Measurements from ENCODE around the gene TRIM73.
"Not testable (repeated sequence)": the region's sequence is repeated elsewhere in the genome, so short reads cannot be mapped to it uniquely, and the experiment has no call there.

Gene TRIM73

DNA sequence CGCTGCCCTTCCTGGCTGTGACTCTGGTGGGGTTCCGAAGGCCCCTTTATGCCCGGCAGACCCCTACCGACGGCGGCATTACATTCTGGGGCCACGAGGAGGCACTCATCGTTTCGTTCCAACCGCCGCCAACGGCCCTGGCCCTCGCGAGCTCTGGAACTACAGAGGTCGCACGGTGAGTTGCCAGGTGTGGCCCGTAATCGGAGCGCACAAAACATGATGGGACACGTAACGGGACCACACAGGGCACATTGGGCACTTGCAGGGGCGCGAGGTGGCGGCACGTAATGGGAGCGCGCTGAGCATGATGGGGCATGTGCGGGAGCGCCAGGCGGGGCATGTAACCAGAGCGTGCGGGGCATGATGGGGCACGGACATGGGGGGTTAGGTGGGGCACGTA, at the start of gene TRIM73:
Gene TRIM73 (plus strand): TSS at position 301 of the 400 bp plus-strand sequence. CDS start 3,305 bp downstream, outside the sequence.
- not testable (repeated sequence) for ATAC-seq

DNA sequence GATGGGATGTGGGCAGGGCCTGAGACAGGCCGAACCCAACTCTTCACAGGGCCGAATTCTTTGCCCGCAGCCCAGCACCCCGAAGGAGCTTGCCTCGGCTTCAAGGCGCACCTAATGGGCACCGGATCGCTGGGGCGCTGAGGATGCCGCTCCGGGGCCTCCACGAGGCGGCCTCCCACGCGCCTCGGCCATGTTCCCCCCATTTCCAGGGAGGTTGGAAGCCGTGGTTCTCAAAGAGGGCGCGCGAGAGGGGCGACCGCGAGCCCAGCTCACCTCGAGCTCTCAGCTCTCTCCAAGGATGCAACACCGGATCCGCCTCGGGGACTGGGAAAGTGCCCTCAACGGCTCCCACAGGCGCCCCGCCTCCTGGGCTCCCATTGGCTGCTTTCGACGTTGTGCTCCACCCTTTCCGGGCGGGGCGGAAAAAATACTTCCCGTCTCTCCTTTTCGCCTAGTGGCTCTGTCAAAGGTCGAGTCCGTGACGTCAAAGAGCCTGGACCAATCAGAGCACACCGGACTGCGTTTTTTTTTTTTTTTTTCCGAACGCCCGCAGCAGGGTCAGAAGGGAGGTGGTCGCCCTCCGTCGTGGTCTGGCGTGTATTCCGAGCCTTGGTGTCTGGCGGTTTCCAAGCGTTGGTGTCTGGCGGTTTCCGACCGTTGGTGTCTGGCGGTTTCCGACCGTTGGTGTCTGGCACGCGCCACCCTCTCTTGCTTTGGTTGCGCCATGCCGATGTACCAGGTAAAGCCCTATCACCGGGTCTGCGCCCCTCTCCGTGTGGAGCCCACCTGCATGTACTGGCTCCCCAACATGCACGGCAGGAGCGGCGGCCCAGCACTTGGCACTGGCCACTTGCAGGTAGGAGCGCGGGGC, 36.5 kb upstream of the TRIM73 start:
- peak; percentile 68 to 80 for ATAC-seq

DNA sequence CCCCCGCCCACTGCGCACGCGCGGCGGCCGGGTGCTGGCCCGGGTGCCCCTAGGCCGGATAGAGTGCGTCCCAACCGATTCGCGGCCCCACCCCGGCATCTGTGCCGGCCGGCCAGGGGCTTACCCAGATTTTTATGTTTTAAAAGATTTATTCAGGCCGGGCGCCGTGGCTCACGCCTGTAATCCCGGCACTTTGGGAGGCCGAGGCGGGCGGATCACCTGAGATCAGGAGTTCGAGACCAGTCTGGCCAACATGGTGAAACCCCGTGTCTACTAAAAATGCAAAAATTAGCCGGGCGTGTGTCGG, 35.9 kb upstream of the TRIM73 start:
- peak in 1 of 2 donors; percentile 10 for ATAC-seq

DNA sequence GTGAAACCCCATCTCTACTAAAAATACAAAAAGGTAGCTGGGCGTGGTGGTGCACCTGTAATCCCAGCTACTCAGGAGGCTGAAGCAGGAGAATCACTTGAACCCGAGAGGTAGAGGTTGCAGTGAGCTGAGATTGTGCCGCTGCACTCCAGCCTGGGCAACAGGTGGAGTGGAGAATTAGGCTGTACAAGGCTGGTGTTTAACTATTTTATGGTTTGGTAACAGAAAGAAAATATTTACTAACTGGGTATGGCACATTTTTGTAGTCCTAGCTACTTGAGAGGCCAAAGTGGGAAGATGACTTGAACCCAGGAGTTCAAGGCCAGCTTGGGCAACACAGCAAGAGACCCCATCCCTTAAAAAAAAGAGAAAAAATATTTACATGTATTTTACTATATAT, 31.4 kb upstream of the TRIM73 start:
- not testable (repeated sequence) for ATAC-seq

DNA sequence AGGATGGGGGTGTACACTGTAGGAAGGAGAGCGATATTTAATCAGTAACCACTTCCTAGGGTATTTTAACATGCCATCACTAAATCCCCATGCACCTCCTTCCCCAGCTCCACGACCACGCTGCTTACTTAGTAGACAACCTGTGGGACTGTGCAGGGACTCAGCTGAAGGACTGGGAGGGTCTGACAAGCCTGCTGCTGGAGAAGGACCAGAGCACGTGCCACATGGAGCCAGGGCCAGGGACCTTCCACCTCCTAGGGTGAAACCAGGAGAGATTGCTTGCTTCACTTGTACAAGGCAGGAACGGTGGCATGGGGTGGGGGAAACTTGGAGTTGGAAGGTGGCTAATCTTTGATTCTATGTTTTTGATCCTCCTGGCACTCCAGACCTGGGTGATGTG, 28.8 kb upstream of the TRIM73 start:
- not testable (repeated sequence) for ATAC-seq

DNA sequence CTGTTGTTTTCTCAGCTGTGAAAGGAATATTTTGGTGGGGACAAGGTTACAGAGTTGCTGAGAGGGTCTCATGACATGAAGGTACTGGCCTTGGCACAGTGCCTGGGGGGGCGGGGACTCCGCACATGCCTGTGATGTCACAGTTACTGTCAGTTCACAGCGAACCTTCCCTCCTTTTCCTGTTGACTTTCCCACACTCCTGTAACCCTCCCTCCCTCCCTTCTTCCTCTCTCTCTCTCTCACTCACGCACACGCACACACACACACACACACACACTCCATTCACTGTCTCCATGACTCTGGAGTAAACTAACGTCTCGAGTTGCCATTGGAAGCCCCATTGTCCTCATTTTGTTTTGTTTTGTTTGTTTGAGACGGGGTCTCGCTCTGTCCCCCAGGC, 28.1 kb upstream of the TRIM73 start:
- ATAC-seq: not testable (repeated sequence)

DNA sequence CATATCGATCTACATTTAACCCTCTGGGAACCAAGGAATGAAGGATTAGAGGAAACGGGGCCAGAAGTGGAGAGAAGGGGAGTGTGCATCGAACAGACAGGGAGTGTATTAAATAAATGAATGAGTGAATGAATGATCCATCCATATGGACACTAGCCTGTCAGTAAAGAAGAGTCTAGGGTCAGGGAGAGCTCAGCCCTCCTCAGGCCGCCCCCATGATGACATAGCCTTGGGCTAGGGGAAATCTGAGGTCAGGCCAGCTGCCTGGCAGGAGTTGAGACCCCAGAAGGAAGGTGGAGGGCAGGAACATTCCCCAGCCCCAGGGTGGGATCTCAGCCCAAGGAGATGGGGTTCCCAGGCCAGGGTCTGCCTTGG, 21.3 kb upstream of the TRIM73 start:
- ATAC-seq: not testable (repeated sequence)

DNA sequence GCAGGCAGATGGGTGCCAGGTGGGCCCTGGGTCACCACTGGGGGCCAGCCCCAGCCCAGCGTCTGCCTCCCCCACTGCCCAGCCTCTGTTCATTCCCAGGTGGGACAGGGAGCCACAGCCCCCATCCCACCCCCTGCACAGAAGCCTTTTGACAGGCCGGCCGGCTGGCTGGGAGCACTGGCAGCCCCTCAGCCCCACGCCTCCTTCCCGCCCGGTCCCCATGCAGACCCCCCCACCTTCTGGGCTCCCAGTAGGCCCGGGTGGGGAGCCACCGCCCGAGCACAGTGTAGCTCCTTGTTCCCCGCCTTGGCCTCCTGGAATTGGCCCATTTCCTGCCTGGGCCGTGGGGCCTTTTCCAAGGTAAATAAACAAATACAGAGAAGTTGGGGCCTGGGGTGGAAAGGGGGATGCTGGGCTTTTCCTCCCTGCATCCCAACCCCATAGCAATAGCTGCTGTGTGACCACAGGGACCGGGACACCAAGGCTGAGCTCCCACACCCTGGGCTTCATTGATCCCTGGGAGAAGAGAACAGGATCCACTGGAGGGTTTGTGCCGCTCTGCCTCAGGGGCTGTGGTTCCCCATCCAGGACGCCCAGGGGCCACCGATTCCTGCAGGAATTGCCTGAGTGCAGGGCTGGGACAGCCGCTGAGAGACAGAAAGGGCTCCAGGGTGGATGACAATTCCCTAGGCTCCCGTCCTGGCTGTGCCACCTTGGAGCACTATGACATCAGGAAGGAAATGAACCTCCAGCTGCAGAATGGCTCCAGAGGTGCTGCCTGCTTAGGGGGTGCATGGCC, 20.7 kb upstream of the TRIM73 start:
- ATAC-seq: not testable (repeated sequence)

DNA sequence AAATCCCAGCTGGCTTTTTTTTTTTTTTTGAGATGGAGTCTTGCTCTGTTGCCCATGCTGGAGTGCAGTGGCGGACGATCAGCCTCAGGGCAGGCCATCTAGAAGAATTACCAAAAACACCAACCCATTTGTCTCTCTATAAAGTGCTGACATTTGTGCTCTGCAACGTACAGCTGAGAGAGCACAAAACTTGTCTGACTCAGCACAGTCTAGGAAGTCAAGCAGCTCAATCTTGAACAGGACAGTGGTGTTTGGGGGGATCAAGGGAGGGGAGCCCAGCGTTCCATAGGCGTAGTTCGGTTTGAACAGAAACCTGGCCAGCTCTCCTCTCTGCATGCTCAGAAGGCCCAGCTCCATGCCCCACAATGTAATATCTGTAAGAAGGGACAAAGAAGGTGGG, 2.2 kb upstream of the TRIM73 start:
- not testable (repeated sequence) for ATAC-seq

DNA sequence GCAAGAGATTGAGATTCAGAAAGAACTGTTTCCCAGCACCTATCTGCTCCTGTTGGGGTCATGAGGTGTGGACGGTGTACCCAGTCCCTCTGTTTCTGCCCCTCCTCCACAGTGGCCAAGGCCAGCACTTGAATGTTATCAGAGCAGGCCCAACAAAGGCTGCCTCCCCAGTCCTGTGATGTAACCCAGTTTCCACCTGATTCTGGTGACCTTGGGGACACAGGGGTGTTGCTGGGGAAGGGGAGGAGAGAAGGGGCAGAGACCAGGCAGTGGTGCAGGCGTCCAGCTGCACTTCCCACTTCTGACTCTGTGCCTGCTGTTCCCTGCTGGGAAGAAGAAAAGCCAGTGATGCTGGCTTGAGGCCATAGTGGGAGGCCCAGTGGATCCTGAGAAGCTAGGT, 2.4 kb downstream of the TRIM73 start:
- ATAC-seq: not testable (repeated sequence)

DNA sequence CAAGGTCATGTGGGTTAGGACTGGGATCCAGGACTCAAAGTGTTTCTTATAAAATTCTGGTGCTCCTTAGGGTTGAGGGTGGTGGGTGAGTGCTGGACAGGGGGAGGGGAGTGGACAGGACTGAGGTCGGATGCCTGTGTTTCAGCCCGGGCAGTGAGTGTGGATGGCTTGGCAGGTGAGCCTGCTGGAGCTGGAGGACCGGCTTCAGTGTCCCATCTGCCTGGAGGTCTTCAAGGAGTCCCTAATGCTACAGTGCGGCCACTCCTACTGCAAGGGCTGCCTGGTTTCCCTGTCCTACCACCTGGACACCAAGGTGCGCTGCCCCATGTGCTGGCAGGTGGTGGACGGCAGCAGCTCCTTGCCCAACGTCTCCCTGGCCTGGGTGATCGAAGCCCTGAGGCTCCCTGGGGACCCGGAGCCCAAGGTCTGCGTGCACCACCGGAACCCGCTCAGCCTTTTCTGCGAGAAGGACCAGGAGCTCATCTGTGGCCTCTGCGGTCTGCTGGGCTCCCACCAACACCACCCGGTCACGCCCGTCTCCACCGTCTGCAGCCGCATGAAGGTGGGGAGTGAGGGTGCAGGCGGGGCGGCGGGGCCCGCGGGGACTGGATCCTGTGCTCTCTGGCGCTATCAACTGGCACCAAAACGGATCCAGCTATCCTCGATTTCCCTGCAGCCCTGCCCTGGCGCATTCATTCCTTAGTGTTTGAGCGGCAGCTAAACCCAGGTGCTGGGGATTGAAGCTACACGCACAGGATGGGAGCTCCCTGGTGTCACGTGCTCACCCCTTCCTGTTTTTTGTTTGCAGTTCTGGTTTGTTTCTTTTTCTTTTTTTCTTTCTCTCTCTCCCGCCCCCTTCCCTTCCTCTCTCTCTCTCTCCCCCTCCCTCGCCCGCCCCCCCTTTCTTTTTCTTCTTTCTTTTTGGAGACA, 3.6 kb downstream of the TRIM73 start:
- ATAC-seq: peak; percentile 62 to 73

DNA sequence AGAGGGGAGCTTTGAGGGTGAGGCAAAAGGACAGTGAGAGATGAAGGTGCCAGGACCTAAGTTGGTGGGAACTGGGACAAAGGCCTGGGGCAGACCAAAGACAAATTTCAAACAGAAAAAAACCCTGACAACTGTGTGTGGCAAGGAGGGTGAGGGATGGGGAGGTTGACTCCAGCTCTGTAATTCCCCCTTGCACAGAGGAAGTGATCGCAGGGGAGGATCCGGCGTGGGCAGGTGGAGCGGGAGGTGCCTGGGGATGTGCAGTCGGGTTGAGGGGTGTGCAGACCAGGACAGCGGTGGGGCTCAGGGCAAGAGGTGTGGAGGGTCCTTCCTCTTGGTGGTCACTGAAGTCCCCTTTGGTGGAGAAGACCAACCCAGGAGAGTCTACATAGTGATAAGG, 5.1 kb downstream of the TRIM73 start:
- not testable (repeated sequence) for ATAC-seq

DNA sequence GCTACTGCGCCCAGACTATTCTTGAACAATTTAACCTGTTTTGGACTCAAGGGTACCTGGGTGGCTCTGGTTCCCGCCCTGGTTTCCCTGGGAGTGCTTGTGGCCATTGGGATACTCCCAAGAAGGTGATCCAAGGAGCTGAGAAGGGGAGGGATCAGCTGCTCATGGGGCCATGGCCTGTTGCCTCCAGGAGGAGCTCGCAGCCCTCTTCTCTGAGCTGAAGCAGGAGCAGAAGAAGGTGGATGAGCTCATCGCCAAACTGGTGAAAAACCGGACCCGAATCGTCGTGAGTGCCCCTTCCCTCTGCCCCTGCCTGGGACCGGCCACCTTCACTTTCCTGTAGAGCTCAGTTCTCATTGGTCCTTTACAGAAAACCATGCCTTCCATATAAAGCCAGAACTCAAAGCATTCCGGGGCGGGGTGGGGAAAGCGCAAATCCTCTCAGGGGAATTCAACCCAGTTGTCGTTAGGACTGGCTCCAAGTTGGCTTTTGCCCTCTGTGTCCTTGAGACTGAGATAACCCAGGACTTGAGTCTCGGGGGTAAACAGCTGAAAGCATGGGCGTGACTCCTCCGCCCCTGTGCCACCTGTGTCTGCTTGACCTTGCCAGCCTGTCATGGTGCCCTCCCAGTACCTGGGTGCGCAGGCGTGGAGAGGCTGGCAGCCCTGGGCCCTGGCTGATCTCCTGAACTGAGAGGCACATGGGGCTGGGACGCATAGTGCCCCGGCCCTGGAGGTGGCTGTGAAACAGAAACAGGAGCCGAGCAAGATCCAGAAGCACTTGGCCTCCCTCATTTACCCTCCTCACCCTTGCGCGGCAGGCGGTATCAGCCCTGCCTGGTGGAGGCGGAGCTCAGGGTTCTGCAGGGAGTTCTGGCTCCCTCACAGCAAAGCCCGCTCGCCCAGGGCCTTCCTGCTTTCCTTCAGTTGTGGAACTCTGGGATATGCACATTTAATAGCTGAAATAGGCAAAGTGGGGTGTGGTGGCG, 8.3 kb downstream of the TRIM73 start:
- ATAC-seq: not testable (repeated sequence)

DNA sequence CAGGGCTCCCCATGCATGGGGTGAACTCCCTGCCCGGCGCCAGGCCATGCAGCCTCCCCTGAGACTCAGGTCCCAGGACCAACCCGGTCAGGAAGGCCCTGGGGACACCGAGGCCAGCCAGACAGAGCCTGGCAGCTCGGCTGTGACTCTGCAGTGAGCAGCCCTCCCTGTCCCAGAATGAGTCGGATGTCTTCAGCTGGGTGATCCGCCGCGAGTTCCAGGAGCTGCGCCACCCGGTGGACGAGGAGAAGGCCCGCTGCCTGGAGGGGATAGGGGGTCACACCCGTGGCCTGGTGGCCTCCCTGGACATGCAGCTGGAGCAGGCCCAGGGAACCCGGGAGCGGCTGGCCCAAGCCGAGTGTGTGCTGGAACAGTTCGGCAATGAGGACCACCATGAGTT, 9.2 kb downstream of the TRIM73 start:
- not testable (repeated sequence) for ATAC-seq

DNA sequence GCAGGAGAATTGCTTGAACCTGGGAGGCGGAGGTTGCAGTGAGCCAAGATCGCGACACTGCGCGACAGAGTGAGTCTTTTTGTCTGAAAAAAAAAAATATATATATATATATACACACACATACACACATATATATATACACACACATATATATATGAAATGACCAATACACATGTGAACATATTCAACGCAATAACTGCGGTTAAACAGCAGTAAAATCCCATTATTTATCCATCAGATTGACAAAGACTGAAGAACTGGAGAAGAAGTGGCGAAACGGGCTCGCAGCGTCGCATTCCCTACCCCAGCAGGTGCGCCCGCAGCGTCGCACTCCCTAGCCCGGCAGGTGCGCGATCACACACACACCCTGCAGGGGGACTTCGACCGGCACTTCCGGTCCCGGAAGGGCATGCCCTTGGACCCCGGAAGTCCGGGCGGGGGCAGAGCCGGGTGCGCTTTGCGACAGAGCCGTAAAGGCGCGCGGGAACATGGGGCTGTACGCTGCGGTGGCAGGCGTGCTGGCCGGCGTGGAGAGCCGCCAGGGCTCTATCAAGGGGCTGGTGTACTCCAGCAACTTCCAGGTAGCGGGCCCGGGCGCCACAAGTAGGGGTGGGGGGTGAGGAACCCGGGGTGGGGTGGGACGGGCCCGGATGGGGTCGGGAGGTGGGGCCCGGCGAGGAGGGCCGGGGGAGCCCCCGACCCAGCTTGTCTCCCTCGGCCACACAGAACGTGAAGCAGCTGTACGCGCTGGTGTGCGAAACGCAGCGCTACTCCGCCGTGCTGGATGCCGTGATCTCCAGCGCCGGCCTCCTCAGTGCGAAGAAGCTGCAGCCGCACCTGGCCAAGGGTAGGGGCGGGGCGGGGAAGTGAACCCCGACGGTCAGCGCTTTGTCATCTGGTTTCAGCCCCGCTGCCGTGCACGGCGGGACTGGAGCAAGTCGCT, 14.7 kb downstream of the TRIM73 start:
- peak; percentile 93 to 96 for ATAC-seq

DNA sequence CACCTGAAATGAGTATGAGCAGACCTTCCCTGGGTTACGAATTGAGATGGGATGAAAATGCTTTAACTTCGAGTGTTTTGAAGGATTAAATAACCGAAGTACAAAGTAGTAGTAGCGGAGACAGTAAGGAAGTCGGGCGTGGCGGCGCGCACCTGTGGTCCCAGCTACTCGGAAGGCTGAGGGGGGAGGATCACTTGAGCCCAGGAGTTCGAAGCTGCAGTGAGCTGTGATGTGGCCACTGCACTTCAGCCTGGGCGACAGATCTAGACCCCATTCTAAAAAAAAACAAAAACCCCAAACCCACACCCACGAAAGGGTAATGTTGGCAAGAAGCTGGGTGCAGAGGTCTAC, 15.4 kb downstream of the TRIM73 start:
- peak in 1 of 2 donors; percentile 5 for ATAC-seq

DNA sequence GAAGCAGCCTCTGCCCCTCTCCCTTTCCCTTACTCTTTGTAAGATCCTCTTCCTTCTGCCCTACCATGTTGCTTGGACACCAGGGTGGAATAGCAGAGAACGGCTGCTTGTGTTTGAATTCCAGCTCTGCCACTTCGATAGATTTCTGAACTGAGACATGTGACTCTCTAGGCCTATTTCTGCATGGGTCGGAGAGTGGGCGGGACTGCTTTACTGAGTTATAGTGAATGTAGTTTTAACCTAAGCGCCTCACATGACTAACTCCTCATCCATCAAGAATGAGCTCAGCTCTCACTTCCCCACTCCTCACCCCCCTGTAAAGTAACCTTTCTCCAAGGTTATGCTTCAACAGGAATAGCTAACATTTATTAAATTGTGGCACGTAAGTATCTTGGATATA, 18.8 kb downstream of the TRIM73 start:
- not testable (repeated sequence) for ATAC-seq

DNA sequence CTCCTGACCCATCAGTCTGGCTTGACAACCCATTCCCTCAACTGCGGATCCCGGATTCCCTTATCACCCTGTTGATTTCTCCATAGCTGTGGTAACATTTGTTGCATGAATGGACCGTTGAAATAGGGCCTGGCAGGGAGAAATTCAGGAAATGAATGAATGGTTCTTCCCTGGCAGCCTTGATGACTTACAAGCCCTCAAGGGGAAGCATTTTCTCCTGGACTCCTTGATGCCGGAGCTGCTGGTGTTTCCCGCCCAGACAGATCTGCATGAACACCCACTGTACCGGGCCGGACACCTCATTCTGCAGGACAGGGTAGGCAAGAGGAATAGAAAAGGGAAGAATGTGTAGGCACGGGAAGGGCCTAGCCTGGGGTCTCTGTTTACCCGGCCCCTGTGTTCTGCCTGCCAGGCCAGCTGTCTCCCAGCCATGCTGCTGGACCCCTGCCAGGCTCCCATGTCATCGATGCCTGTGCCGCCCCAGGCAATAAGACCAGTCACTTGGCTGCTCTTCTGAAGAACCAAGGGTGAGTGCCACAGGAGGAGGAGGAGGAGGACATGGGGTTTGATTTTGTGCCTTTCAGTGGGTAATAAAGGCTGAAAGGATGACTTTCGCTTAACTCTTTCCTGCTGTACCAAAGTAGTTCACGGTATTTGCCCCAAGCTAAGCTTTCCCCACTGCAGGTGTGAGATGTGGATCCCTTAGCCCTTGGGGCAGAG, 19.4 kb downstream of the TRIM73 start:
- not testable (repeated sequence) for ATAC-seq

DNA sequence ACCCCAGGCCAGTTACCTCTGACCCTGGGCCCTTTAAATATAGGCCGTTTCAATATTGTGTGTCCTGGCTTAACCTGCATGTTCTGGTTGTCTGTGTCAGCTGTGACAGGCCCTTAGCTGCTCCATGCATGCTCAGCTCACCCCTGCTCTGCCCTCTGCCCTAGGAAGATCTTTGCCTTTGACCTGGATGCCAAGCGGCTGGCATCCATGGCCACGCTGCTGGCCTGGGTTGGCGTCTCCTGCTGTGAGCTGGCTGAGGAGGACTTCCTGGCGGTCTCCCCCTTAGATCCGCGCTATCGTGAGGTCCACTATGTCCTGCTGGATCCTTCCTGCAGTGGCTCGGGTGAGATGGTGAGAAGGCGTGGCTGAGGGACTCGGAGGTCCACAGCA, 20.0 kb downstream of the TRIM73 start:
- ATAC-seq: not testable (repeated sequence)

Data from activated CD4-positive, CD25-positive, alpha-beta regulatory T cell treated with anti-CD3 and anti-CD28 coated beads, Interleukin-2, amount 50 U/mL, for 24 hours (primary cell).